Body of pancreas (tissue), 4 donors: ENCODE results near the gene RAB21. TPM values are rescaled to one million over a fixed set of nuclear protein-coding genes. Genes with fewer than 3 reads are reported as not detected.
A peak's percentile ranks its signal among the peaks of the same experiment; 100 is the strongest.

Experiments used
- ATAC-seq: fragments of 150-250 bp; one replicate; pipeline ENCODE4 v1.9.1; 2016
- DNase-seq, 4 donors: peaks; one replicate each; pipeline ENCODE4 v3.0.0-alpha.2; 2019
- H3K27ac ChIP-seq, 4 donors: fragments of 200-600 bp; sonication (generic); 1 replicate in 3 of 4; 2 replicates in 1 of 4; pipeline versions ENCODE4 v1.5.1 to v1.6.1; 2016 to 2019; ENCODE audit warnings: mild to moderate bottlenecking in 1 of 4, mixed read lengths in 1 of 4, moderate library complexity in 1 of 4
- H3K27me3 ChIP-seq, 2 donors: fragments of 200-600 bp; sonication (generic); one replicate each; pipeline ENCODE4 v1.6.0; 2016; ENCODE audit warnings: mild to moderate bottlenecking in 1 of 2
- H3K36me3 ChIP-seq, 2 donors: fragments of 200-600 bp; sonication (generic); replicated peaks in 1 of 2; 2 replicates each; pipeline ENCODE4 v1.5.1; 2016; ENCODE audit warnings: low read depth in 2 of 2; ENCODE audit not compliant: insufficient read depth in 1 of 2
- H3K4me1 ChIP-seq: fragments of 200-600 bp; sonication (generic); one replicate; pipeline ENCODE4 v1.6.0; 2016
- H3K4me3 ChIP-seq, 2 donors: fragments of 200-600 bp; sonication (generic); 1 replicate in 1 of 2; 2 replicates in 1 of 2; pipeline ENCODE4 v1.5.1; 2016 to 2019
- H3K9me3 ChIP-seq, 3 donors: fragments of 200-600 bp; sonication (generic); 1 replicate in 2 of 3; 2 replicates in 1 of 3; pipeline ENCODE4 v1.5.1; 2016
- POLR2A ChIP-seq, 3 donors: fragments of 450-650 bp; IDR thresholded peaks; one replicate each; pipeline ENCODE4 v1.6.1; 2016; ENCODE audit warnings: antibody characterized with exemption in 3 of 3, mild to moderate bottlenecking in 2 of 3
- WGBS, 2 donors: methylation state at CpG; one replicate each; pipeline ENCODE4 v1.1.5; 2017; 5-methylcytosine and 5-hydroxymethylcytosine counted together
- intact Hi-C: fragments of 100-400 bp; cut with DNase I; formaldehyde crosslinking; loops from one replicate; pipeline ENCODE4 v1.15.1; 2023
- total RNA-seq, 2 donors: library from RNA; depleted of rRNA; stranded (reverse); fragments of >200 nt; gene quantifications; one replicate each; pipeline ENCODE4 v1.1.0, GENCODE V29; 2016
- TF ChIP-seq, protein P1 (sequence below), 7 experiments: fragments of 450-650 bp in 4 of 7; fragments of 200-600 bp in 3 of 7; sonication (generic) in 3 of 7; IDR thresholded peaks; one replicate each; pipeline ENCODE4 v1.5.1; 2016 to 2019; ENCODE audit warnings: antibody characterized with exemption in 7 of 7

RAB21 gene
- total RNA-seq, 2 donors from 2014 or later: 4.3 to 4.4 TPM

DNA sequence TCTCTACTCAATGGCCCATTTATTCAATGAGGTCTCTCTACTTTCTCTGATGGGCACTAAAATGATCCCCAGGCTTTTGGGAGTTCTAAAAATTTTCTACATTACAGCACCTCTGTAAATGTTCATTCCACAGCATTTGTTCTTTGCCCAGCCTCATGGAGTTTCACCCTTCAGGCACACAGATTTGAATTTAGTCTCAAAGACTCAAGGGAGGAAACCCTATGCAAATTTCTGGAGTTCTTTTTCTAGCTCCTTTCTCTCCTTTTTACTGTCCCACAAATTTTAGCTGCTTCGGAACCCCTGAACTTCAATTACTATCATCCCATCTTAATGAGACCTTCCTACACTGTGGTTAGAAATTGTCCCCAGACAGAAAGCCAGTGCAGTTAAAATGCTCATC lies 17.5 kb upstream of the RAB21 start:
- WGBS, 2 donors: 93 to 100% methylated on average over 1 of the region's 1 CpG
- H3K27me3 ChIP-seq: no peaks in the 10 kb centered on the region
- no peaks in the 10 kb centered on the region for H3K9me3 ChIP-seq
- H3K36me3 ChIP-seq: no peaks in the 10 kb centered on the region
- intact Hi-C loops: no loop called here
- H3K4me1 ChIP-seq: no peaks in the 10 kb centered on the region
- ATAC-seq (no peak), DNase-seq (no peak)
- no peak overlapping the region for H3K27ac ChIP-seq
- TF ChIP-seq, protein P1, sequence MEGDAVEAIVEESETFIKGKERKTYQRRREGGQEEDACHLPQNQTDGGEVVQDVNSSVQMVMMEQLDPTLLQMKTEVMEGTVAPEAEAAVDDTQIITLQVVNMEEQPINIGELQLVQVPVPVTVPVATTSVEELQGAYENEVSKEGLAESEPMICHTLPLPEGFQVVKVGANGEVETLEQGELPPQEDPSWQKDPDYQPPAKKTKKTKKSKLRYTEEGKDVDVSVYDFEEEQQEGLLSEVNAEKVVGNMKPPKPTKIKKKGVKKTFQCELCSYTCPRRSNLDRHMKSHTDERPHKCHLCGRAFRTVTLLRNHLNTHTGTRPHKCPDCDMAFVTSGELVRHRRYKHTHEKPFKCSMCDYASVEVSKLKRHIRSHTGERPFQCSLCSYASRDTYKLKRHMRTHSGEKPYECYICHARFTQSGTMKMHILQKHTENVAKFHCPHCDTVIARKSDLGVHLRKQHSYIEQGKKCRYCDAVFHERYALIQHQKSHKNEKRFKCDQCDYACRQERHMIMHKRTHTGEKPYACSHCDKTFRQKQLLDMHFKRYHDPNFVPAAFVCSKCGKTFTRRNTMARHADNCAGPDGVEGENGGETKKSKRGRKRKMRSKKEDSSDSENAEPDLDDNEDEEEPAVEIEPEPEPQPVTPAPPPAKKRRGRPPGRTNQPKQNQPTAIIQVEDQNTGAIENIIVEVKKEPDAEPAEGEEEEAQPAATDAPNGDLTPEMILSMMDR (IDR thresholded peaks at IDR 0.05): no peak
- TF ChIP-seq POLR2A (IDR thresholded peaks at IDR 0.05): no peak
- no peak overlapping the region for H3K4me3 ChIP-seq

- Histone ChIP-seq H3K36me3 (no peaks in the 10 kb centered on the region), H3K4me3 (no peak overlapping the region), H3K27ac (no peak overlapping the region), H3K4me1 (no peaks in the 10 kb centered on the region), H3K27me3 (no peaks in the 10 kb centered on the region), H3K9me3 (no peaks in the 10 kb centered on the region)
- TF ChIP-seq, protein P1 (IDR thresholded peaks at IDR 0.05): no peak
- TF ChIP-seq POLR2A (IDR thresholded peaks at IDR 0.05): no peak
- no peak for ATAC-seq
- WGBS, 2 donors: 8 to 17% methylated on average over 1 of the region's 1 CpG
- intact Hi-C loops: loop anchor here (10.0 kb wide), 2 partner anchors 88 to 328 kb away; no protein-coding TSS in a partner anchor
- DNase-seq: no peak
Observed at GRCh38 chr12:71742998-71743397, 11.7 kb upstream of the RAB21 start.

DNA sequence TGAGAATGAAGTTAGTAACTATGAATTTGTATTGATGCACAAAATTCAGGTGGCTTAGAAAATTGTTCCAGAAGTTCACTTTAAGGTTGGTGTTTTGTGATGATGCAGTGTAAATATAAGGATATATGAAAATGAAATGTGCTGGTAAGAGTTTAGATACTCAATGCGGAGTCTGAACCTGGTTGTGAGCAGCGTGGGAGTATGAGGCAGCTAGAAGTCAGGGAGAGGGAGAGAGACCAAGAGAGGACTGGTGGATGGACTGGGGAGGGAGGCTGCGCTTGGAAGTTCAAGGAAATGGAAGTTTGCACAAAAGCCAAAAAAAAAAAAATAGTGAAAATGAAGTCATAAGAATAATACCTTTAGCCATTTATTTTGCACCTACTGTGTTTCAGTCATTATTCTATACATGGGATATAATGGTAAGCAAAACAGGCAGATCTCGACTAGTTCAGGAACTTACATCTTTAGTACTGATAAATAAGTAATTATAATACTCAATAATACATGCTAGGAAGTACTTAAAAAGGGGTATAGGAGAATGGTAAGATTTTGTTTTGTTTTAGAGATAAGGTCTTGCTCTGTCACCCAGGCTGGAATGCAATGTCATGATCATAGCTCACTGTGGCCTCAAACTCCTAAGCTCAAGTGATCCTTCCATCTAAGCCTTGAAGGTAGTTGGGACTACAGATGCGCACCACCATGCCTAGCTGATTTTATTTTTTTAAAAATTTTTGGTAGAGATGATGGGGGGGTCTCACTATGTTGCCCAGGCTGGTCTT lies 10.0 kb upstream of the RAB21 start:
- Histone ChIP-seq H3K27ac (no peak overlapping the region), H3K4me1 (no peaks in the 10 kb centered on the region), H3K36me3 (no peaks in the 10 kb centered on the region), H3K9me3 (no peaks in the 10 kb centered on the region), H3K27me3 (no peaks in the 10 kb centered on the region), H3K4me3 (no peak overlapping the region)
- whole genome bisulfite sequencing, 2 donors: 76 to 87% methylated on average over 5 of the region's 5 CpGs
- no peak for TF ChIP-seq POLR2A (IDR thresholded peaks at IDR 0.05)
- TF ChIP-seq, protein P1 (IDR thresholded peaks at IDR 0.05): no peak
- no peak for ATAC-seq
- no peak for DNase-seq
- intact Hi-C loops: loop anchor here (10.0 kb wide), 2 partner anchors 90 to 330 kb away; no protein-coding TSS in a partner anchor

DNA sequence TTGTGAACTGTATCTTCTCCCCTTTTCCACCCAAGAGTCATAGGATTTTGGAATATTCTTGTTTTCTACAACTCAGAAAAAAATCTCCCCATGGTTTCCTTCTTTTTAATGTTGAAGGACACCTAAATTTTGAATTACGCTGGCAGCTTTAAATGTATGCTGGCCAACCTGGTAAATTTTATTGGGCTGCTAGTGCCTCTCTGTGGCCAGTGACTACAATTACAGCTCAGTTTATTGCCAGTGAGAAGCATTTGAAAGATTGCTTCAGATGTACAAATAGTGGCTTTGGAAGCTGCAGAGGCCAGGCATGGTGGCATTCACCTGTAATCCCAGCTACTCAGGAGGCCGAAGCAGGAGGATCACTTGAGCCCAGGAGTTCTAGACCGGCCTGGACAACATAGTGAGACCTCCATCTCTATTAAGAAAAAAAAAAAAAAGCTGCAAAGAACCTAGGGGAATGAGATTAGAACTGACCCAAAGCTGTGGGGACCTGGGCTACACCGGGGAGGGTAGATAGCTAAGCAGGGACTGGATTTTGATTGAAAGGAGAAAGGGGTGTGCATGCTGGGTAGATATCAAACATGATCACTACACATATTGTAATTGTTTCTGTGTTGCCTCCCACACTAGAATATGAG lies 7.6 kb upstream of the RAB21 start:
- no peak overlapping the region for H3K27ac ChIP-seq
- WGBS, 2 donors: 26 to 27% methylated on average over 4 of the region's 4 CpGs
- H3K9me3 ChIP-seq: no peaks in the 10 kb centered on the region
- DNase-seq (peak; percentile 45 to 62 (median 56)), ATAC-seq (peak; percentile 99)
- H3K4me3 ChIP-seq: no peak overlapping the region
- H3K36me3 ChIP-seq: no peaks in the 10 kb centered on the region
- TF ChIP-seq, protein P1 (IDR thresholded peaks at IDR 0.05): peak; percentile 31 to 95 (median 87)
- no peak for TF ChIP-seq POLR2A (IDR thresholded peaks at IDR 0.05)
- H3K27me3 ChIP-seq: no peaks in the 10 kb centered on the region
- H3K4me1 ChIP-seq: no peaks in the 10 kb centered on the region
- intact Hi-C loops: loop anchor here (10.0 kb wide), 2 partner anchors 92 to 332 kb away; no protein-coding TSS in a partner anchor
